Fibroblast of the conjunctiva (primary cell): ENCODE data around the gene TM7SF3.
A peak's percentile ranks its signal among the peaks of the same experiment; 100 is the strongest.
"Not testable (repeated sequence)": the region's sequence is repeated elsewhere in the genome, so short reads cannot be mapped to it uniquely, and the experiment has no call there.

Experiments
- DNase-seq: peaks from one replicate; pipeline ENCODE4 v3.0.0-alpha.2; 2010; ENCODE audit warnings: low read depth

TM7SF3 gene

GRCh38 chr12:26979733-26980132, 34.5 kb downstream of the TM7SF3 start:
- no peak for DNase-seq

- no peak for DNase-seq
These were observed 35.4 kb downstream of the TM7SF3 start for GRCh38 chr12:26978801-26979200.

- no peak for DNase-seq
These were observed 37.5 kb downstream of the TM7SF3 start for GRCh38 chr12:26976687-26977086.

- no peak for DNase-seq
These were observed 42.2 kb downstream of the TM7SF3 start for GRCh38 chr12:26971963-26972362.

GRCh38 chr12:26970136-26970535, 44.0 kb downstream of the TM7SF3 start:
- no peak for DNase-seq

GRCh38 chr12:26966842-26967241, 47.3 kb downstream of the TM7SF3 start:
- no peak for DNase-seq

GRCh38 chr12:26963413-26963812, 50.8 kb downstream of the TM7SF3 start:
- DNase-seq, result peak; percentile 23

GRCh38 chr12:26961803-26962202, 52.4 kb downstream of the TM7SF3 start:
- DNase-seq, result no peak

GRCh38 chr12:26961391-26961790, 52.8 kb downstream of the TM7SF3 start:
- not testable (repeated sequence) for DNase-seq

- no peak for DNase-seq
These were observed 60.2 kb downstream of the TM7SF3 start for GRCh38 chr12:26954027-26954426.

- DNase-seq, result no peak
These were observed 60.7 kb downstream of the TM7SF3 start for GRCh38 chr12:26953447-26953846.

GRCh38 chr12:26948309-26948708, 65.9 kb downstream of the TM7SF3 start:
- DNase-seq, result no peak

- no peak for DNase-seq
These were observed 73.0 kb downstream of the TM7SF3 start for GRCh38 chr12:26941215-26941594.

GRCh38 chr12:26940516-26941214, 73.5 kb downstream of the TM7SF3 start:
- no peak for DNase-seq

GRCh38 chr12:26939953-26940352, 74.2 kb downstream of the TM7SF3 start:
- no peak for DNase-seq

- no peak for DNase-seq
These were observed 74.9 kb downstream of the TM7SF3 start for GRCh38 chr12:26939192-26939832.

GRCh38 chr12:26938701-26939062, 75.5 kb downstream of the TM7SF3 start:
- no peak for DNase-seq

GRCh38 chr12:26937863-26938700, 76.1 kb downstream of the TM7SF3 start, which contains the start of the genes FGFR1OP2 and INTS13:
Gene FGFR1OP2, plus strand, starts transcription at chr12:26938470. Its CDS starts 15,689 bp downstream, at chr12:26954159.
Gene INTS13, minus strand, starts transcription at chr12:26937981. Its CDS starts 1,178 bp downstream, at chr12:26936803.
- DNase-seq, result peak; percentile 97

- no peak for DNase-seq
These were observed 76.7 kb downstream of the TM7SF3 start for GRCh38 chr12:26937443-26937862.

GRCh38 chr12:26936559-26937442, 77.4 kb downstream of the TM7SF3 start:
- no peak for DNase-seq

GRCh38 chr12:26935636-26936378, 78.4 kb downstream of the TM7SF3 start:
- no peak for DNase-seq
